HG02642 (cell line): ENCODE results near the gene C2CD2.

ENCODE experiments used
- ATAC-seq: cut with Tn5 transposase; IDR thresholded peaks from one replicate; pipeline ENCODE4 v1.9.1; 2021; ENCODE audit warnings: mild to moderate bottlenecking; ENCODE audit not compliant: unreplicated experiment, poor library complexity

The C2CD2 gene

GRCh38 chr21:41939391-41939790 lies 14.4 kb downstream of the C2CD2 start:
- ATAC-seq, result no peak

- ATAC-seq, result no peak
Observed at GRCh38 chr21:41933313-41934079, 20.3 kb downstream of the C2CD2 start.

- ATAC-seq, result no peak
Observed at GRCh38 chr21:41932576-41933312, 21.1 kb downstream of the C2CD2 start.

- no peak for ATAC-seq
Observed at GRCh38 chr21:41932191-41932575, 21.6 kb downstream of the C2CD2 start.

- no peak for ATAC-seq
Observed at GRCh38 chr21:41931041-41931451, 22.8 kb downstream of the C2CD2 start.

- ATAC-seq, result no peak
Observed at GRCh38 chr21:41929248-41929647, 24.6 kb downstream of the C2CD2 start.

GRCh38 chr21:41928621-41929220 lies 25.1 kb downstream of the C2CD2 start:
- ATAC-seq, result peak; percentile 38

- no peak for ATAC-seq
Observed at GRCh38 chr21:41927727-41928409, 25.9 kb downstream of the C2CD2 start.

- no peak for ATAC-seq
Observed at GRCh38 chr21:41926807-41927171, 27.0 kb downstream of the C2CD2 start.

- ATAC-seq, result no peak
Observed at GRCh38 chr21:41926117-41926806, 27.6 kb downstream of the C2CD2 start.

GRCh38 chr21:41925767-41926116 lies 28.1 kb downstream of the C2CD2 start:
- no peak for ATAC-seq

- ATAC-seq, result no peak
Observed at GRCh38 chr21:41924368-41924754, 29.5 kb downstream of the C2CD2 start.

- no peak for ATAC-seq
Observed at GRCh38 chr21:41923631-41924367, 30.0 kb downstream of the C2CD2 start.

- ATAC-seq, result no peak
Observed at GRCh38 chr21:41923186-41923585, 30.6 kb downstream of the C2CD2 start.

GRCh38 chr21:41921021-41921420 lies 32.8 kb downstream of the C2CD2 start:
- ATAC-seq, result no peak

GRCh38 chr21:41920476-41920875 lies 33.3 kb downstream of the C2CD2 start:
- no peak for ATAC-seq

GRCh38 chr21:41919666-41920398 lies 34.0 kb downstream of the C2CD2 start:
- ATAC-seq, result no peak

- no peak for ATAC-seq
Observed at GRCh38 chr21:41918561-41919358, 35.1 kb downstream of the C2CD2 start.
